Ascending aorta (tissue), 2 donors: Measurements from ENCODE around the gene TSPAN17. TPM values are rescaled to one million over a fixed set of nuclear protein-coding genes. Genes with fewer than 3 reads are reported as not detected.

Experiments used
- DNase-seq, 2 donors: peaks; one replicate each; pipeline ENCODE4 v3.0.0-alpha.2; 2019; ENCODE audit warnings: low spot score in 2 of 2
- H3K27ac ChIP-seq, 2 donors: fragments of 200-600 bp; sonication (generic); one replicate each; pipeline ENCODE4 v1.5.1; 2016 to 2017; ENCODE audit warnings: mild to moderate bottlenecking in 1 of 2
- H3K27me3 ChIP-seq: fragments of 200-600 bp; sonication (generic); one replicate; pipeline ENCODE4 v1.5.1; 2017
- H3K36me3 ChIP-seq, 2 donors: fragments of 200-600 bp; sonication (generic); one replicate each; pipeline ENCODE4 v1.5.1; 2016
- H3K4me1 ChIP-seq, 2 donors: fragments of 200-600 bp; sonication (generic); one replicate each; pipeline ENCODE4 v1.5.1; 2016 to 2017; ENCODE audit warnings: mild to moderate bottlenecking in 1 of 2
- H3K4me3 ChIP-seq, 2 donors: fragments of 200-600 bp; sonication (generic); one replicate each; pipeline ENCODE4 v1.5.1; 2016 to 2017; ENCODE audit warnings: mild to moderate bottlenecking in 1 of 2
- H3K9me3 ChIP-seq, 2 donors: fragments of 200-600 bp; sonication (generic); one replicate each; pipeline ENCODE4 v1.5.1; 2016
- CTCF ChIP-seq, 3 experiments: fragments of 200-600 bp in 2 of 3; fragments of 450-650 bp in 1 of 3; sonication (generic) in 2 of 3; IDR thresholded peaks; one replicate each; pipeline ENCODE4 v1.5.1; 2016 to 2019; ENCODE audit warnings: antibody characterized with exemption in 3 of 3, mild to moderate bottlenecking in 1 of 3, moderate library complexity in 1 of 3
- intact Hi-C: fragments of 100-400 bp; cut with DNase I; formaldehyde crosslinking; loops from one replicate; pipeline ENCODE4 v1.15.1; 2023
- total RNA-seq: library from RNA; depleted of rRNA; stranded (reverse); fragments of >200 nt; gene quantifications from one replicate; pipeline ENCODE4 v1.1.0, GENCODE V29; 2016

TSPAN17 gene
- total RNA-seq, 1 donor from 2014 or later, result 32.7 TPM

GRCh38 chr5:176673651-176674583, 26.6 kb downstream of the TSPAN17 start:
- no peak for TF ChIP-seq CTCF (IDR thresholded peaks at IDR 0.05)
- H3K36me3 ChIP-seq, result no peaks in the 10 kb centered on the region
- H3K4me3 ChIP-seq, result no peak overlapping the region
- H3K9me3 ChIP-seq, result no peaks in the 10 kb centered on the region
- DNase-seq, result no peak
- intact Hi-C loops, result no loop called here
- H3K27me3 ChIP-seq, result no peaks in the 10 kb centered on the region
- no peak overlapping the region for H3K27ac ChIP-seq
- no peaks in the 10 kb centered on the region for H3K4me1 ChIP-seq

GRCh38 chr5:176674799-176675198, 27.5 kb downstream of the TSPAN17 start:
- intact Hi-C loops, result no loop called here
- Histone ChIP-seq H3K9me3 (no peaks in the 10 kb centered on the region), H3K4me3 (no peak overlapping the region), H3K27ac (no peak overlapping the region), H3K27me3 (no peaks in the 10 kb centered on the region), H3K36me3 (no peaks in the 10 kb centered on the region), H3K4me1 (no peaks in the 10 kb centered on the region)
- no peak for TF ChIP-seq CTCF (IDR thresholded peaks at IDR 0.05)
- no peak for DNase-seq

- Histone ChIP-seq H3K9me3 (no peaks in the 10 kb centered on the region), H3K27me3 (no peaks in the 10 kb centered on the region), H3K27ac (no peak overlapping the region), H3K4me1 (no peaks in the 10 kb centered on the region), H3K36me3 (no peaks in the 10 kb centered on the region), H3K4me3 (no peak overlapping the region)
- no peak for DNase-seq
- TF ChIP-seq CTCF (IDR thresholded peaks at IDR 0.05), result no peak
- intact Hi-C loops, result no loop called here
Measured at GRCh38 chr5:176675676-176676360, 28.5 kb downstream of the TSPAN17 start.

- H3K27me3 ChIP-seq, result no peaks in the 10 kb centered on the region
- no peak for DNase-seq
- H3K4me1 ChIP-seq, result no peaks in the 10 kb centered on the region
- no peaks in the 10 kb centered on the region for H3K36me3 ChIP-seq
- intact Hi-C loops, result no loop called here
- H3K9me3 ChIP-seq, result no peaks in the 10 kb centered on the region
- H3K4me3 ChIP-seq, result no peak overlapping the region
- H3K27ac ChIP-seq, result no peak overlapping the region
- no peak for TF ChIP-seq CTCF (IDR thresholded peaks at IDR 0.05)
Measured at GRCh38 chr5:176676361-176676824, 29.1 kb downstream of the TSPAN17 start.

- H3K9me3 ChIP-seq, result no peaks in the 10 kb centered on the region
- intact Hi-C loops, result no loop called here
- H3K27ac ChIP-seq, result no peak overlapping the region
- no peak overlapping the region for H3K4me3 ChIP-seq
- TF ChIP-seq CTCF (IDR thresholded peaks at IDR 0.05), result no peak
- H3K36me3 ChIP-seq, result no peaks in the 10 kb centered on the region
- no peak for DNase-seq
- no peaks in the 10 kb centered on the region for H3K27me3 ChIP-seq
- H3K4me1 ChIP-seq, result no peaks in the 10 kb centered on the region
Measured at GRCh38 chr5:176677209-176677939, 30.1 kb downstream of the TSPAN17 start.
